ENCODE measurements around the gene NLRC4. TPM values are rescaled to one million over a fixed set of nuclear protein-coding genes. Genes with fewer than 3 reads are reported as not detected.

Gene NLRC4
- polyA plus RNA-seq, 2 of the 4 experiments (the other 2 are of a cell fraction) = 0.01 TPM; not detected in 1

GRCh38 chr2:32249731-32250236 lies 14.9 kb downstream of the NLRC4 start:
- no peak overlapping the region for H3K4me3 ChIP-seq
- ChIA-PET CTCF (interaction anchor here (1.1 to 1.3 kb wide), 2 partner anchors 11 to 31 kb away, joined by 4 read pairs; no protein-coding TSS in a partner anchor), POLR2A (no interaction called here)
- ATAC-seq (no peak), FAIRE-seq (no peak), DNase-seq (ENCODE audit: low read depth in 1 of 2, low spot score in 1 of 2) (no peak)
- 86% methylated on average over 2 of the region's 2 CpGs for WGBS (ENCODE audit: missing lambda C conversion rate)
- H3K9me3 ChIP-seq = no peaks in the 10 kb centered on the region
- H3K27ac ChIP-seq = no peak overlapping the region
- TF ChIP-seq POLR2AphosphoS2 (conservative IDR thresholded peaks at IDR 0.05; ENCODE audit: low read length) (no peak), CEBPB (IDR thresholded peaks at IDR 0.05) (no peak), CTCF (IDR thresholded peaks at IDR 0.05) (no peak), NR3C1 (IDR thresholded peaks at IDR 0.05) (no peak)
- no peak overlapping the region for H3K4me2 ChIP-seq
- no peaks in the 10 kb centered on the region for H3K4me1 ChIP-seq

- TF ChIP-seq ZFP36 (IDR thresholded peaks at IDR 0.05; ENCODE audit: borderline replicate concordance, partially characterized antibody) (no peak), ELK1 (IDR thresholded peaks at IDR 0.05; ENCODE audit: low read depth, low read length) (no peak), ESRRA (IDR thresholded peaks at IDR 0.05; ENCODE audit: borderline replicate concordance, low read length) (no peak), BHLHE40 (IDR thresholded peaks at IDR 0.05; ENCODE audit: low read depth, low read length) (no peak), RARB (CRISPR knock-in tag; IDR thresholded peaks at IDR 0.05) (no peak), MAX (IDR thresholded peaks at IDR 0.05) (no peak)
- Histone ChIP-seq H3K4me1 (no peaks in the 10 kb centered on the region), H3K9me3 (no peaks in the 10 kb centered on the region), H3K4me3 (no peak overlapping the region), H3K27ac (no peak overlapping the region), H3K4me2 (no peak overlapping the region)
- WGBS (ENCODE audit: missing lambda C conversion rate) = 82% methylated on average over 3 of the region's 3 CpGs
- DNase-seq (ENCODE audit: low read depth in 1 of 2, low spot score in 1 of 2) = no peak
- no peak for ATAC-seq
- CTCF ChIA-PET = interaction anchor here (0.9 to 1.8 kb wide), 2 partner anchors 10 to 19 kb away, joined by 3 to 5 read pairs; no protein-coding TSS in a partner anchor
- POLR2A ChIA-PET = no interaction called here
- no peak for FAIRE-seq
Measured at GRCh38 chr2:32248299-32248698, 16.4 kb downstream of the NLRC4 start.

GRCh38 chr2:32246911-32247310 lies 17.8 kb downstream of the NLRC4 start:
- CTCF ChIA-PET = interaction anchor here (0.6 to 1.2 kb wide), 2 partner anchors 11 to 354 kb away, joined by 3 read pairs; no protein-coding TSS in a partner anchor
- Histone ChIP-seq H3K27ac (no peak overlapping the region), H3K9me3 (no peaks in the 10 kb centered on the region), H3K4me3 (no peak overlapping the region), H3K4me1 (no peaks in the 10 kb centered on the region), H3K4me2 (no peak overlapping the region)
- POLR2A ChIA-PET = interaction anchor here (0.8 kb wide), 1 partner anchor 18 kb away, joined by 4 read pairs; no protein-coding TSS in a partner anchor
- WGBS (ENCODE audit: missing lambda C conversion rate) = 75% methylated on average over 4 of the region's 4 CpGs
- no peak for DNase-seq (ENCODE audit: low read depth in 1 of 2, low spot score in 1 of 2)
- no peak for ATAC-seq
- TF ChIP-seq HOXA7 (CRISPR knock-in tag; IDR thresholded peaks at IDR 0.05) (no peak), NFE2L2 (conservative IDR thresholded peaks at IDR 0.05; ENCODE audit: low read length) (no peak), USF2 (IDR thresholded peaks at IDR 0.05) (no peak), RARB (CRISPR knock-in tag; IDR thresholded peaks at IDR 0.05) (no peak), SREBF2 (IDR thresholded peaks at IDR 0.05) (no peak), EP300 (IDR thresholded peaks at IDR 0.05) (no peak)
- no peak for FAIRE-seq

- ChIA-PET POLR2A (interaction anchor here (0.8 kb wide), 1 partner anchor 77 kb away, joined by 4 read pairs; the partner anchor contains the start of gene SLC30A6), CTCF (no interaction called here)
- Histone ChIP-seq H3K9me3 (no peaks in the 10 kb centered on the region), H3K27ac (no peak overlapping the region), H3K4me1 (no peaks in the 10 kb centered on the region), H3K4me3 (no peak overlapping the region), H3K4me2 (no peak overlapping the region)
- 93% methylated on average over 3 of the region's 3 CpGs for WGBS (ENCODE audit: missing lambda C conversion rate)
- no peak for FAIRE-seq
- no peak for ATAC-seq
- DNase-seq (ENCODE audit: low read depth in 1 of 2, low spot score in 1 of 2) = no peak
- TF ChIP-seq RCOR1 (IDR thresholded peaks at IDR 0.05; ENCODE audit: low read depth, low read length) (no peak), SREBF2 (IDR thresholded peaks at IDR 0.05) (no peak), HEYL (CRISPR knock-in tag; IDR thresholded peaks at IDR 0.05) (no peak), PHF8 (IDR thresholded peaks at IDR 0.05; ENCODE audit: borderline replicate concordance, low read depth) (no peak), POLR2A (IDR thresholded peaks at IDR 0.05; ENCODE audit: low read length) (no peak), ATOH8 (CRISPR knock-in tag; IDR thresholded peaks at IDR 0.05; ENCODE audit: low read depth) (no peak), HOXA7 (CRISPR knock-in tag; IDR thresholded peaks at IDR 0.05) (no peak), RARB (CRISPR knock-in tag; IDR thresholded peaks at IDR 0.05) (no peak), CBX2 (IDR thresholded peaks at IDR 0.05; ENCODE audit: borderline replicate concordance, low read depth) (no peak), HES2 (IDR thresholded peaks at IDR 0.05) (no peak), BCL3 (IDR thresholded peaks at IDR 0.05) (no peak), CBX8 (IDR thresholded peaks at IDR 0.05) (no peak), ZFP36 (IDR thresholded peaks at IDR 0.05; ENCODE audit: borderline replicate concordance, partially characterized antibody) (no peak), MAZ (IDR thresholded peaks at IDR 0.05; ENCODE audit: borderline replicate concordance, low read depth, low read length) (no peak)
Measured at GRCh38 chr2:32242331-32242730, 22.4 kb downstream of the NLRC4 start.
